Kidney (tissue), 14 donors: ENCODE data around the gene FOXL1. TPM values are rescaled to one million over a fixed set of nuclear protein-coding genes. Genes with fewer than 3 reads are reported as not detected.
A peak's percentile ranks its signal among the peaks of the same experiment; 100 is the strongest.

Experiments
- DNase-seq, 5 donors: peaks; one replicate each; pipeline ENCODE4 v3.0.0-alpha.2; 2013 to 2020
- FAIRE-seq: peaks from 2 replicates; lab custom pipeline; 2012; peaks lifted over from hg19 to GRCh38; lab: Jason Lieb, UNC
- H3K27ac ChIP-seq, 2 donors: one replicate each; pipeline ENCODE4 v1.7.0; 2013; ENCODE audit warnings: low read depth in 2 of 2, low read length in 2 of 2, inconsistent platforms in 1 of 2
- H3K27me3 ChIP-seq: one replicate; pipeline ENCODE4 v1.7.1; 2013; ENCODE audit warnings: low read length, inconsistent platforms; ENCODE audit not compliant: control insufficient read depth, insufficient read depth
- H3K36me3 ChIP-seq, 3 donors: one replicate each; pipeline versions ENCODE4 v1.7.0 to v1.7.1; 2013; ENCODE audit warnings: low read length in 3 of 3, control low read depth in 1 of 3, inconsistent platforms in 1 of 3; ENCODE audit not compliant: insufficient read depth in 3 of 3, control insufficient read depth in 2 of 3
- H3K4me1 ChIP-seq, 3 donors: one replicate each; pipeline versions ENCODE4 v1.7.0 to v1.7.1; 2013; ENCODE audit warnings: low read length in 3 of 3, inconsistent platforms in 1 of 3, low read depth in 1 of 3; ENCODE audit not compliant: control insufficient read depth in 2 of 3, insufficient read depth in 2 of 3
- H3K4me3 ChIP-seq, 3 donors: one replicate each; pipeline versions ENCODE4 v1.7.0 to v1.8.1; 2013; ENCODE audit warnings: low read length in 3 of 3, control low read depth in 1 of 3, inconsistent platforms in 1 of 3
- H3K9ac ChIP-seq, 3 donors: one replicate each; pipeline versions ENCODE4 v1.7.0 to v1.7.1; 2013; ENCODE audit warnings: low read length in 3 of 3, control low read depth in 1 of 3, inconsistent platforms in 1 of 3
- H3K9me3 ChIP-seq, 3 donors: one replicate each; pipeline versions ENCODE4 v1.7.0 to v1.7.1; 2013; ENCODE audit warnings: low read length in 3 of 3, control low read depth in 1 of 3, inconsistent platforms in 1 of 3; ENCODE audit not compliant: control insufficient read depth in 2 of 3, insufficient read depth in 1 of 3
- CTCF ChIP-seq: IDR thresholded peaks from 3 replicates; pipeline ENCODE4 v1.5.1; 2012; ENCODE audit warnings: mild to moderate bottlenecking, moderate library complexity, borderline replicate concordance; ENCODE audit not compliant: insufficient read depth; ENCODE audit errors: extremely low read depth
- intact Hi-C: fragments of 100-400 bp; cut with DNase I; formaldehyde crosslinking; loops from one replicate; pipeline ENCODE4 v1.11.1; 2022
- polyA plus RNA-seq: library from polyadenylated mRNA; stranded (reverse); fragments of 350-450 nt; fragmentation: Illumina TruSeq; extraction: RNeasy Lipid Tissue Mini Kit (QIAGEN cat#74804); gene quantifications from one replicate; pipeline ENCODE4 v1.2.3, GENCODE V29; 2014; ENCODE audit warnings: low read depth, low replicate concordance; ENCODE audit not compliant: insufficient read depth
- total RNA-seq: library from RNA; stranded (reverse); fragmentation: NEBNext Ultra II Directional; extraction: Animal tissue kit (Norgen Biotek cat#: 25700); gene quantifications from one replicate; pipeline ENCODE4 v1.2.1, GENCODE V29; 2021
- donor health status: control.
- donor health status: control.
- donor health status: control.
- donor health status: control.
- donor health status: control.
- donor health status: DM: yes; HTN: yes; CAD: no.
- donor health status: Normal renal cell carcinoma (clear cell type).

FOXL1 gene
- total and polyA plus RNA-seq, 2 donors from 2014 or later: 0.52 to 2.0 TPM

- DNase-seq (peak in 2 of 5 donors; percentile 26 to 44), FAIRE-seq (no peak)
Measured at GRCh38 chr16:86580791-86581170, 2.4 kb downstream of the FOXL1 start.

GRCh38 chr16:86581458-86581857 lies 3.1 kb downstream of the FOXL1 start:
- intact Hi-C loops: no loop called here
- Histone ChIP-seq H3K9me3 (no peaks in the 10 kb centered on the region), H3K4me3 (peak overlapping the region in 1 of 3 donors; percentile 12), H3K36me3 (peaks cover 0 to 4% (median 0%) of the 10 kb centered on the region in 3 donors), H3K9ac (peak overlapping the region in 1 of 3 donors; percentile 23), H3K4me1 (peaks cover 3 to 8% (median 6%) of the 10 kb centered on the region in 3 donors), H3K27me3 (no peaks in the 10 kb centered on the region), H3K27ac (no peak overlapping the region)
- DNase-seq (peak in 1 of 5 donors; percentile 14), FAIRE-seq (no peak)
- TF ChIP-seq CTCF: no peak

More at GRCh38 chr16:86580791-86581170, 2.4 kb downstream of the FOXL1 start:
- H3K9me3 ChIP-seq: no peaks in the 10 kb centered on the region
- peak overlapping the region in 1 of 3 donors; percentile 45 for H3K4me3 ChIP-seq
- H3K36me3 ChIP-seq: peaks cover 0 to 4% (median 0%) of the 10 kb centered on the region in 3 donors
- no peak overlapping the region for H3K9ac ChIP-seq
- H3K27me3 ChIP-seq: no peaks in the 10 kb centered on the region
- H3K4me1 ChIP-seq: peaks cover 3 to 8% (median 6%) of the 10 kb centered on the region in 3 donors
- no peak overlapping the region for H3K27ac ChIP-seq
- intact Hi-C loops: no loop called here
- no peak for TF ChIP-seq CTCF

- H3K36me3 ChIP-seq: peaks cover 0 to 12% (median 0%) of the 10 kb centered on the region in 3 donors
- H3K4me3 ChIP-seq: no peak overlapping the region
- H3K27me3 ChIP-seq: no peaks in the 10 kb centered on the region
- H3K9me3 ChIP-seq: peaks cover 0 to 7% (median 0%) of the 10 kb centered on the region in 3 donors
- H3K27ac ChIP-seq: no peak overlapping the region
- FAIRE-seq (no peak), DNase-seq (no peak)
- no peak for TF ChIP-seq CTCF
- intact Hi-C loops: no loop called here
- no peak overlapping the region for H3K9ac ChIP-seq
- H3K4me1 ChIP-seq: peaks cover 3 to 8% (median 6%) of the 10 kb centered on the region in 3 donors
Measured at GRCh38 chr16:86584071-86584685, 5.8 kb downstream of the FOXL1 start.
